Measurements from ENCODE around the gene COQ8A. TPM values are rescaled to one million over a fixed set of nuclear protein-coding genes. Genes with fewer than 3 reads are reported as not detected.
A peak's percentile ranks its signal among the peaks of the same experiment; 100 is the strongest.

Gene COQ8A
- polyA plus RNA-seq, 1 of the 3 experiments (the other 2 are of a cell fraction) = 11.8 TPM

DNA sequence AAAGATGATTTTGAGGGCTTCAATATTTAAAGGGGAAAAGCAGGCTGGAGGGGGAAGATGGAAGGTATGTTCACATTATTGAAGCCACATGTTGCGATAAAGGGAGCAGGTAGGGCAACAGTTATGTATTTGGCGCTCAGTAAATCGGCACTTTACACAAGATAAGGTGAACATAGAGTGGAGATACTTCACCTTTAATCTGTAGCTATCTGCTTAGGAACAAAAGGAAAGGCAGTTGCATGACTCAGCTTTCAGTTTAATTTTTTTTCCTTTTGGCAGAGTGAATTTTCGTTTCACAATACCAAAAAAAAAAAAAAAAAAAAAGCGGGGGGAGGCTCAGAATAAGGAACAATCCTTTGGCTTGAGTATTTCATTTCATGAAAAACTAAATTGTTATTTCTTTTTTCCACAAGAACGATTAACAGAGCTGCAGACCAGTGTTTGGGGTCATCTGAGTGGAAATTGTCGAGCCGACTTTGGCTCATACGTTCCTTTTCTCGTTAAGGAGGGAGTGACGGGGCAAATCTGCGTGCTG, 1.1 kb upstream of the COQ8A start:
- Histone ChIP-seq H3K27ac (ENCODE audit: low read depth in 2 of 2, low read length in 1 of 2) (peak overlapping the region; percentile 90 to 99), H3K4me3 (ENCODE audit: low read depth in 2 of 2, low read length in 1 of 2) (peak overlapping the region; percentile 70 to 76), H3K4me1 (ENCODE audit: control insufficient read depth in 1 of 2, insufficient read depth in 2 of 2, low read depth in 1 of 2, low read length in 1 of 2) (peaks cover 4 to 15% of the 10 kb centered on the region in 2 experiments; a peak in 2 of 4 replicates), H3K27me3 (ENCODE audit: insufficient read depth) (no peaks in the 10 kb centered on the region), H3K9ac (peak overlapping the region; percentile 80), H3F3A (replicated peaks; ENCODE audit: insufficient read depth) (peaks cover 6% of the 10 kb centered on the region), H3K4me2 (peak overlapping the region; percentile 93), H3K9me2 (no peaks in the 10 kb centered on the region), H3K79me2 (ENCODE audit: insufficient read depth) (no peaks in the 10 kb centered on the region), H2AFZ (ENCODE audit: low read depth) (peak overlapping the region; percentile 86), H3K9me3 (peaks cover 9% of the 10 kb centered on the region), H3K36me3 (replicated peaks in 1 of 2; ENCODE audit: control insufficient read depth in 1 of 2, insufficient read depth in 2 of 2, low read length in 1 of 2) (no peaks in the 10 kb centered on the region), H4K20me1 (ENCODE audit: insufficient read depth) (no peaks in the 10 kb centered on the region)
- POLR2A ChIA-PET = interaction anchor here (0.6 to 1.0 kb wide), 3 partner anchors 380 to 728 kb away, joined by 3 to 4 read pairs (median 3); no protein-coding TSS in a partner anchor
- 17% methylated on average over 10 of the region's 12 CpGs for WGBS (ENCODE audit: low lambda C conversion rate)
- CTCF ChIA-PET = interaction anchor here (1.0 kb wide), 1 partner anchor 604 kb away, joined by 3 read pairs; no protein-coding TSS in a partner anchor
- no peak for TF ChIP-seq RCOR1 (IDR thresholded peaks at IDR 0.05; ENCODE audit: low read length)
- TF ChIP-seq EZH2phosphoT487 (IDR thresholded peaks at IDR 0.05; ENCODE audit: borderline replicate concordance, low read depth) = no peak
- no peak for TF ChIP-seq GATA2 (CRISPR knock-in tag; IDR thresholded peaks at IDR 0.05)
- no peak for TF ChIP-seq SMC3 (IDR thresholded peaks at IDR 0.05; ENCODE audit: low read depth, low read length)
- no peak for DNase-seq

DNA sequence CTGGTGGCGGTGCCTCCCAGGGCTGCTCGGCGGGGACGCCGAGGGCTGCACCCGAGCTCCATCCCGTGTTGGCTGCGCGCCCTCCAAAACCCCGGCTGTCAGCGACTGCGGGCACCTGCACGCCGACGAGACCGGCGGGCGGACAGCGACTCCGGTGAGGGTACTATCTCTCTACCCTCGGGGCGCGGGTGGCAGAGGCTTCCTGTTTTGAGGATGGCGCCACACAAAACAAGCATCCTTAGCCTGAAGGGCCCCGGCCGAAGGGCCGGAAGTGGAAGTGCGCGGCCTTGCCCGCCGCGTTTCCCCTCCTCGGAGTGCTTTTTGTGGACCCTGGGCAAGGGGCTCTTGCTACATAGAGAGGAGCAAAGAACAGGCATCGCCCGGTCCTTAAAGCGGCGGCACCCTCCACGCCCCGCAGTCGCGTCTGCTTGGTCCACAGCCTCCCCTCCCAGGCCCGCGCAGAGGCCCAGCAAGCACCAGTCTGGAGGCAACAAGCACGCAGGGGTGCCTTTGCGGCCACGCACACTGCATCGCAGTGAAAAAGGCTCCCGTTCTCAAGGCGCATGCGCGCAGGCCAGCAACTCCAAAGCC, 561 bp upstream of the COQ8A start:
- peak; percentile 82 for DNase-seq
- peaks cover 4 to 15% of the 10 kb centered on the region in 2 experiments; a peak in 2 of 4 replicates for H3K4me1 ChIP-seq (ENCODE audit: control insufficient read depth in 1 of 2, insufficient read depth in 2 of 2, low read depth in 1 of 2, low read length in 1 of 2)

More for the DNA sequence above, 561 bp upstream of the COQ8A start:
- WGBS (ENCODE audit: low lambda C conversion rate) = 2% methylated on average over 25 of the region's 51 CpGs
- ChIA-PET CTCF (interaction anchor here (1.0 kb wide), 1 partner anchor 603 kb away, joined by 3 read pairs; no protein-coding TSS in a partner anchor), POLR2A (interaction anchor here (0.6 to 1.0 kb wide), 4 partner anchors 379 to 727 kb away, joined by 3 to 4 read pairs (median 3); partner anchors contain the start of gene CDC42BPA)
- H3K79me2 ChIP-seq (ENCODE audit: insufficient read depth) = no peaks in the 10 kb centered on the region
- H2AFZ ChIP-seq (ENCODE audit: low read depth) = peak overlapping the region; percentile 86
- peak overlapping the region; percentile 70 to 76 for H3K4me3 ChIP-seq (ENCODE audit: low read depth in 2 of 2, low read length in 1 of 2)
- no peaks in the 10 kb centered on the region for H3K9me2 ChIP-seq
- peaks cover 6% of the 10 kb centered on the region for H3F3A ChIP-seq (replicated peaks; ENCODE audit: insufficient read depth)
- peak overlapping the region; percentile 93 for H3K4me2 ChIP-seq
- no peaks in the 10 kb centered on the region for H3K27me3 ChIP-seq (ENCODE audit: insufficient read depth)
- peak overlapping the region; percentile 90 to 99 for H3K27ac ChIP-seq (ENCODE audit: low read depth in 2 of 2, low read length in 1 of 2)
- peak; percentile 68 for TF ChIP-seq GABPA (IDR thresholded peaks at IDR 0.05; ENCODE audit: low read depth)
- peak; percentile 94 for TF ChIP-seq POLR2AphosphoS5 (IDR thresholded peaks at IDR 0.05; ENCODE audit: low read depth, low read length)
- peak; percentile 85 for TF ChIP-seq NRF1 (IDR thresholded peaks at IDR 0.05; ENCODE audit: low read depth, low read length)
- TF ChIP-seq, protein P1, sequence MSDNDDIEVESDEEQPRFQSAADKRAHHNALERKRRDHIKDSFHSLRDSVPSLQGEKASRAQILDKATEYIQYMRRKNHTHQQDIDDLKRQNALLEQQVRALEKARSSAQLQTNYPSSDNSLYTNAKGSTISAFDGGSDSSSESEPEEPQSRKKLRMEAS (IDR thresholded peaks at IDR 0.05; ENCODE audit: low read depth) = peak; percentile 89
- TF ChIP-seq TCF12 (IDR thresholded peaks at IDR 0.05) = no peak
- peak; percentile 54 for TF ChIP-seq ELF1 (IDR thresholded peaks at IDR 0.05)
- 0 out of 2 replicates have a peak, but pooled peaks have one; percentile 16 for TF ChIP-seq NFIC (IDR thresholded peaks at IDR 0.05; ENCODE audit: borderline replicate concordance)
- TF ChIP-seq, protein P2, sequence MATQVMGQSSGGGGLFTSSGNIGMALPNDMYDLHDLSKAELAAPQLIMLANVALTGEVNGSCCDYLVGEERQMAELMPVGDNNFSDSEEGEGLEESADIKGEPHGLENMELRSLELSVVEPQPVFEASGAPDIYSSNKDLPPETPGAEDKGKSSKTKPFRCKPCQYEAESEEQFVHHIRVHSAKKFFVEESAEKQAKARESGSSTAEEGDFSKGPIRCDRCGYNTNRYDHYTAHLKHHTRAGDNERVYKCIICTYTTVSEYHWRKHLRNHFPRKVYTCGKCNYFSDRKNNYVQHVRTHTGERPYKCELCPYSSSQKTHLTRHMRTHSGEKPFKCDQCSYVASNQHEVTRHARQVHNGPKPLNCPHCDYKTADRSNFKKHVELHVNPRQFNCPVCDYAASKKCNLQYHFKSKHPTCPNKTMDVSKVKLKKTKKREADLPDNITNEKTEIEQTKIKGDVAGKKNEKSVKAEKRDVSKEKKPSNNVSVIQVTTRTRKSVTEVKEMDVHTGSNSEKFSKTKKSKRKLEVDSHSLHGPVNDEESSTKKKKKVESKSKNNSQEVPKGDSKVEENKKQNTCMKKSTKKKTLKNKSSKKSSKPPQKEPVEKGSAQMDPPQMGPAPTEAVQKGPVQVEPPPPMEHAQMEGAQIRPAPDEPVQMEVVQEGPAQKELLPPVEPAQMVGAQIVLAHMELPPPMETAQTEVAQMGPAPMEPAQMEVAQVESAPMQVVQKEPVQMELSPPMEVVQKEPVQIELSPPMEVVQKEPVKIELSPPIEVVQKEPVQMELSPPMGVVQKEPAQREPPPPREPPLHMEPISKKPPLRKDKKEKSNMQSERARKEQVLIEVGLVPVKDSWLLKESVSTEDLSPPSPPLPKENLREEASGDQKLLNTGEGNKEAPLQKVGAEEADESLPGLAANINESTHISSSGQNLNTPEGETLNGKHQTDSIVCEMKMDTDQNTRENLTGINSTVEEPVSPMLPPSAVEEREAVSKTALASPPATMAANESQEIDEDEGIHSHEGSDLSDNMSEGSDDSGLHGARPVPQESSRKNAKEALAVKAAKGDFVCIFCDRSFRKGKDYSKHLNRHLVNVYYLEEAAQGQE (IDR thresholded peaks at IDR 0.05; ENCODE audit: low read depth, low read length) = peak; percentile 12; the same call in 1 of the 2 replicates
- TF ChIP-seq RXRA (IDR thresholded peaks at IDR 0.05; ENCODE audit: borderline replicate concordance, low read depth) = no peak
- TF ChIP-seq YY1 (IDR thresholded peaks at IDR 0.05; ENCODE audit: low read depth) = peak; percentile 46; the same call in 1 of the 2 replicates
- no peak for TF ChIP-seq FOXM1 (IDR thresholded peaks at IDR 0.05; ENCODE audit: low read depth)
- TF ChIP-seq FOXJ3 (CRISPR knock-in tag; IDR thresholded peaks at IDR 0.05) = peak; percentile 84
- peak; percentile 71; the same call in 1 of the 2 replicates for TF ChIP-seq TAF1 (IDR thresholded peaks at IDR 0.05; ENCODE audit: borderline replicate concordance, low read depth, low read length)
- no peak for TF ChIP-seq RCOR1 (IDR thresholded peaks at IDR 0.05; ENCODE audit: low read length)
- no peak for TF ChIP-seq MEF2A (IDR thresholded peaks at IDR 0.05; ENCODE audit: borderline replicate concordance, low read depth)
- TF ChIP-seq MXI1 (IDR thresholded peaks at IDR 0.05; ENCODE audit: low read depth, low read length) = no peak
- no peaks in the 10 kb centered on the region for H4K20me1 ChIP-seq (ENCODE audit: insufficient read depth)
- H3K9ac ChIP-seq = peak overlapping the region; percentile 80
- H3K9me3 ChIP-seq = peaks cover 5% of the 10 kb centered on the region
- no peaks in the 10 kb centered on the region for H3K36me3 ChIP-seq (replicated peaks in 1 of 2; ENCODE audit: control insufficient read depth in 1 of 2, insufficient read depth in 2 of 2, low read length in 1 of 2)
